Endothelial cell of umbilical vein (primary cell): ENCODE results near the gene DCHS2. TPM values are rescaled to one million over a fixed set of nuclear protein-coding genes. Genes with fewer than 3 reads are reported as not detected.

Experiments
- BruUV-seq: library from RNA; stranded (reverse); fragments of 400-500 nt; replicated peaks from 2 replicates; lab custom pipeline; 2021; lab: Mats Ljungman, UMichigan
- CTCF ChIA-PET: fragments of 300-600, 350-600 bp; sonication (Branson Sonifier 250); formaldehyde crosslinking; loops from one replicate; lab custom pipeline; 2021; ENCODE audit warnings: antibody characterized with exemption, inconsistent platforms; lab: Charles Lee
- POLR2A ChIA-PET: fragments of 300-600, 350-600 bp; sonication (Branson Sonifier 250); formaldehyde crosslinking; loops from one replicate; lab custom pipeline; 2021; ENCODE audit warnings: antibody characterized with exemption, inconsistent platforms; lab: Charles Lee
- DNase-seq: peaks from one replicate; pipeline ENCODE4 v3.0.0-alpha.2; 2011; ENCODE audit warnings: low read depth, low spot score
- FAIRE-seq: peaks from 2 replicates; lab custom pipeline; 2011; peaks lifted over from hg19 to GRCh38; lab: Jason Lieb, UNC
- H2AFZ ChIP-seq: 2 replicates; pipeline ENCODE4 v1.6.0; 2012; ENCODE audit warnings: low read depth, low read length, control low read depth, inconsistent platforms
- H3K27ac ChIP-seq: 2 replicates; pipeline ENCODE4 v1.5.1; 2011; ENCODE audit warnings: low read depth, mild to moderate bottlenecking, control low read depth, low read length, moderate library complexity; ENCODE audit not compliant: insufficient read depth
- H3K27me3 ChIP-seq, 2 experiments: 2 replicates each; pipeline versions ENCODE4 v1.6.0 to v1.6.1; 2011; ENCODE audit warnings: low read length in 2 of 2, mixed read lengths in 1 of 2; ENCODE audit not compliant: control insufficient read depth in 2 of 2, insufficient read depth in 2 of 2
- H3K36me3 ChIP-seq, 2 experiments: 2 replicates in 1 of 2; 3 replicates in 1 of 2; pipeline ENCODE4 v1.5.1; 2011; ENCODE audit warnings: low read length in 2 of 2, mild to moderate bottlenecking in 1 of 2, moderate library complexity in 1 of 2; ENCODE audit not compliant: control insufficient read depth in 2 of 2, insufficient read depth in 2 of 2; ENCODE audit errors: extremely low read depth in 1 of 2
- H3K4me1 ChIP-seq: 3 replicates; pipeline ENCODE4 v1.5.1; 2011; ENCODE audit warnings: mild to moderate bottlenecking, low read length; ENCODE audit not compliant: control insufficient read depth, insufficient read depth; ENCODE audit errors: extremely low read depth
- H3K4me2 ChIP-seq: 2 replicates; pipeline ENCODE4 v1.6.1; 2011; ENCODE audit warnings: low read length, control low read depth, mixed read lengths; ENCODE audit not compliant: insufficient read depth
- H3K4me3 ChIP-seq, 3 experiments: fragments of 200-600 bp in 1 of 3; sonication (generic), shearing (Covaris generic) in 1 of 3; replicated peaks in 1 of 3; 2 replicates each; pipeline ENCODE4 v1.5.1; 2011 to 2016; ENCODE audit warnings: control low read depth in 3 of 3, low read length in 3 of 3, mild to moderate bottlenecking in 2 of 3, inconsistent platforms in 1 of 3, low read depth in 1 of 3, moderate library complexity in 1 of 3; ENCODE audit not compliant: insufficient read depth in 1 of 3
- H3K79me2 ChIP-seq: 2 replicates; pipeline ENCODE4 v1.6.0; 2012; ENCODE audit warnings: low read length, inconsistent platforms; ENCODE audit not compliant: control insufficient read depth, insufficient read depth
- H3K9ac ChIP-seq: replicated peaks from 2 replicates; pipeline ENCODE3; 2011; ENCODE audit warnings: low read length, control low read depth; ENCODE audit not compliant: insufficient read depth; ENCODE audit errors: extremely low read depth
- H3K9me1 ChIP-seq: replicated peaks from 3 replicates; pipeline ENCODE4 v1.6.0; 2011; ENCODE audit warnings: mild to moderate bottlenecking, low read length; ENCODE audit not compliant: control insufficient read depth, insufficient read depth; ENCODE audit errors: extremely low read depth
- H3K9me3 ChIP-seq: replicated peaks from 2 replicates; pipeline ENCODE4 v1.5.1; 2012; ENCODE audit warnings: low read length, inconsistent platforms; ENCODE audit not compliant: control insufficient read depth, insufficient read depth
- H4K20me1 ChIP-seq: replicated peaks from 2 replicates; pipeline ENCODE3; 2011; ENCODE audit warnings: mild to moderate bottlenecking, low read length; ENCODE audit not compliant: control insufficient read depth, insufficient read depth; ENCODE audit errors: extremely low read depth
- EZH2 ChIP-seq: IDR thresholded peaks from 2 replicates; pipeline ENCODE4 v1.6.1; 2012; ENCODE audit warnings: borderline replicate concordance, low read depth, mild to moderate bottlenecking, moderate library complexity, low read length, inconsistent platforms; ENCODE audit not compliant: severe bottlenecking
- FOS ChIP-seq: IDR thresholded peaks from 2 replicates; pipeline ENCODE4 v1.6.1; 2011; ENCODE audit warnings: mild to moderate bottlenecking, low read length, moderate library complexity, borderline replicate concordance; ENCODE audit not compliant: insufficient read depth
- GATA2 ChIP-seq: IDR thresholded peaks from 2 replicates; pipeline ENCODE4 v1.7.0; 2011; ENCODE audit warnings: low read depth, mild to moderate bottlenecking, moderate library complexity, mixed read lengths, low read length; ENCODE audit not compliant: insufficient read length, insufficient read depth
- JUN ChIP-seq: IDR thresholded peaks from 2 replicates; pipeline ENCODE4 v1.6.1; 2011; ENCODE audit warnings: borderline replicate concordance, low read depth; ENCODE audit not compliant: insufficient read length, insufficient read depth
- MYC ChIP-seq: IDR thresholded peaks from one replicate; pipeline ENCODE4 v1.6.1; 2011; ENCODE audit warnings: mild to moderate bottlenecking, low read depth, low read length
- POLR2A ChIP-seq: IDR thresholded peaks from 2 replicates; pipeline ENCODE4 v1.6.1; 2012; ENCODE audit warnings: low read depth, mild to moderate bottlenecking, control low read depth, low read length
- POLR2AphosphoS5 ChIP-seq: IDR thresholded peaks from 2 replicates; pipeline ENCODE4 v1.6.1; 2012; ENCODE audit warnings: low read depth, mild to moderate bottlenecking, control low read depth, low read length, moderate library complexity; ENCODE audit not compliant: insufficient read depth
- dilution Hi-C: fragments of 300-500 bp; cut with MboI; formaldehyde crosslinking; loops from one replicate; pipeline ENCODE4 v1.15.0; 2019; ENCODE audit warnings: low sequenced_read_pairs; ENCODE audit not compliant: extremely low pct_ligation_motif_present
- intact Hi-C: fragments of 100-400 bp; cut with micrococcal nuclease; formaldehyde crosslinking; loops from one replicate; pipeline ENCODE4 v1.10.0; 2022
- polyA plus RNA-seq, 4 experiments: library from polyadenylated mRNA; depleted of rRNA in 3 of 4; stranded (reverse) in 3 of 4; unstranded in 1 of 4; fragments of >200 nt; gene quantifications; 2 replicates each; pipeline versions ENCODE4 v1.2.1 to v1.2.3, GENCODE V29; 2011 to 2012; ENCODE audit warnings: missing spikeins in 1 of 4
- total RNA-seq: library from RNA; stranded (reverse); gene quantifications from 2 replicates; pipeline ENCODE4 v1.2.3, GENCODE V29; 2021
- TF ChIP-seq, protein P1 (sequence below): IDR thresholded peaks from 2 replicates; pipeline ENCODE4 v1.6.1; 2011; ENCODE audit not compliant: insufficient read depth, insufficient read length
- TF ChIP-seq, protein P2 (sequence below), 2 donors: IDR thresholded peaks; 1 replicate in 1 of 2; 2 replicates in 1 of 2; pipeline ENCODE4 v1.5.1; 2011; ENCODE audit warnings: low read length in 2 of 2, mild to moderate bottlenecking in 2 of 2, moderate library complexity in 2 of 2, control low read depth in 1 of 2, inconsistent platforms in 1 of 2, low read depth in 1 of 2; ENCODE audit not compliant: insufficient read depth in 1 of 2; ENCODE audit errors: extremely low read depth in 1 of 2

The DCHS2 gene
- total and polyA plus RNA-seq, 2 donors (not counting 3 experiments of a cell fraction or from before 2014, with no cell fraction given), result not detected

DNA sequence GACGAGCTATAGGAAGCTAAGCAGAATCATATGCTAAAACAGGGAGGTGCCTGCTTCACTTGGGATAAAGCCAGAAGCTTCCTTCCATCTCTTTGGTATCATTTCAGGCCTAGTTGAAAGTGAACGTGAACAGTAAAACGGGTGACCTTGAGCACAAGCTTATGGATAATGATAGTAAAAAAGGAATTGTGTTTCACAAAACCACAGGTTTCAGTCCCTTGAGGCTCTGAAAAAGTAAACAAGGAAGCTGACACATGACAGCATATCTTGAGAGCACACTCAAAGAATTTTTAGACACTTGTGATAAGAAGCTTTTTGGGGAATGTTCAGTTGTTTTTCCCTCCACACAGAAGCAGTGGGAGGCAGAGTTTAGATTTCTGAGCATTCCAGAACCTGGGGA is 286.1 kb downstream of the DCHS2 start:
- peaks cover 2% of the 10 kb centered on the region for H3K9me3 ChIP-seq
- H3K9me1 ChIP-seq, result no peaks in the 10 kb centered on the region
- FAIRE-seq (no peak), DNase-seq (no peak)
- H4K20me1 ChIP-seq, result no peaks in the 10 kb centered on the region
- ChIA-PET CTCF (no interaction called here), POLR2A (no interaction called here)
- TF ChIP-seq, protein P1, sequence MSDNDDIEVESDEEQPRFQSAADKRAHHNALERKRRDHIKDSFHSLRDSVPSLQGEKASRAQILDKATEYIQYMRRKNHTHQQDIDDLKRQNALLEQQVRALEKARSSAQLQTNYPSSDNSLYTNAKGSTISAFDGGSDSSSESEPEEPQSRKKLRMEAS, result no peak
- TF ChIP-seq POLR2AphosphoS5 (no peak), EZH2 (no peak), FOS (no peak), MYC (no peak), GATA2 (no peak), JUN (no peak), POLR2A (no peak)
- TF ChIP-seq, protein P2, sequence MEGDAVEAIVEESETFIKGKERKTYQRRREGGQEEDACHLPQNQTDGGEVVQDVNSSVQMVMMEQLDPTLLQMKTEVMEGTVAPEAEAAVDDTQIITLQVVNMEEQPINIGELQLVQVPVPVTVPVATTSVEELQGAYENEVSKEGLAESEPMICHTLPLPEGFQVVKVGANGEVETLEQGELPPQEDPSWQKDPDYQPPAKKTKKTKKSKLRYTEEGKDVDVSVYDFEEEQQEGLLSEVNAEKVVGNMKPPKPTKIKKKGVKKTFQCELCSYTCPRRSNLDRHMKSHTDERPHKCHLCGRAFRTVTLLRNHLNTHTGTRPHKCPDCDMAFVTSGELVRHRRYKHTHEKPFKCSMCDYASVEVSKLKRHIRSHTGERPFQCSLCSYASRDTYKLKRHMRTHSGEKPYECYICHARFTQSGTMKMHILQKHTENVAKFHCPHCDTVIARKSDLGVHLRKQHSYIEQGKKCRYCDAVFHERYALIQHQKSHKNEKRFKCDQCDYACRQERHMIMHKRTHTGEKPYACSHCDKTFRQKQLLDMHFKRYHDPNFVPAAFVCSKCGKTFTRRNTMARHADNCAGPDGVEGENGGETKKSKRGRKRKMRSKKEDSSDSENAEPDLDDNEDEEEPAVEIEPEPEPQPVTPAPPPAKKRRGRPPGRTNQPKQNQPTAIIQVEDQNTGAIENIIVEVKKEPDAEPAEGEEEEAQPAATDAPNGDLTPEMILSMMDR (IDR thresholded peaks at IDR 0.05; ENCODE audit: extremely low read depth in 1 of 2, insufficient read depth in 1 of 2, low read depth in 1 of 2, low read length in 2 of 2), result no peak
- H3K9ac ChIP-seq, result no peak overlapping the region
- H3K36me3 ChIP-seq, result no peaks in the 10 kb centered on the region
- no peaks in the 10 kb centered on the region for H3K4me1 ChIP-seq
- H3K4me3 ChIP-seq, result no peak overlapping the region
- no peaks in the 10 kb centered on the region for H3K27me3 ChIP-seq
- H3K79me2 ChIP-seq, result no peaks in the 10 kb centered on the region
- dilution Hi-C loops (no loop called here), intact Hi-C loops (no loop called here)
- H3K4me2 ChIP-seq, result no peak overlapping the region
- H3K27ac ChIP-seq, result no peak overlapping the region
- BruUV-seq, result no TSS peak
- H2AFZ ChIP-seq, result no peak overlapping the region
